A673 (cell line): ENCODE measurements around the gene IGF2R. TPM values are rescaled to one million over a fixed set of nuclear protein-coding genes. Genes with fewer than 3 reads are reported as not detected.

Experiments
- BruUV-seq: library from RNA; stranded (reverse); fragments of 400-500 nt; replicated peaks from 2 replicates; lab custom pipeline; 2021; lab: Mats Ljungman, UMichigan
- CTCF ChIA-PET: fragments of 300-600 bp; sonication (Branson Sonifier 250); formaldehyde crosslinking; loops from one replicate; lab custom pipeline; 2022; ENCODE audit warnings: antibody characterized with exemption; lab: Charles Lee
- POLR2A ChIA-PET: fragments of 300-600 bp; sonication (Branson Sonifier 250); formaldehyde crosslinking; loops from one replicate; lab custom pipeline; 2022; ENCODE audit warnings: antibody characterized with exemption; ENCODE audit not compliant: low non-redundant PET; lab: Charles Lee
- DNase-seq: peaks from one replicate; pipeline ENCODE4 v3.0.0-alpha.2; 2015; ENCODE audit warnings: low spot score
- H3K27ac ChIP-seq: fragments of 200-600 bp; sonication (generic); 2 replicates; pipeline ENCODE4 v1.5.1; 2016; ENCODE audit warnings: mixed run types, low read depth, mild to moderate bottlenecking, mixed read lengths, antibody characterized with exemption, low read length; ENCODE audit not compliant: poor library complexity, severe bottlenecking
- H3K27me3 ChIP-seq: fragments of 200-600 bp; sonication (generic); replicated peaks from 2 replicates; pipeline ENCODE4 v1.6.1; 2017; ENCODE audit warnings: mixed run types, low read depth, mild to moderate bottlenecking, mixed read lengths, antibody characterized with exemption, low read length; ENCODE audit not compliant: insufficient read depth, poor library complexity
- H3K36me3 ChIP-seq: fragments of 200-600 bp; sonication (generic); 2 replicates; pipeline ENCODE4 v1.6.1; 2016; ENCODE audit warnings: mixed run types, mild to moderate bottlenecking, mixed read lengths, antibody characterized with exemption, low read length; ENCODE audit not compliant: insufficient read depth, poor library complexity, severe bottlenecking
- H3K4me1 ChIP-seq: fragments of 200-600 bp; sonication (generic); 2 replicates; pipeline ENCODE4 v1.6.1; 2017; ENCODE audit warnings: mixed run types, mild to moderate bottlenecking, mixed read lengths, antibody characterized with exemption, low read length; ENCODE audit not compliant: insufficient read depth, poor library complexity, severe bottlenecking
- H3K4me3 ChIP-seq: fragments of 200-600 bp; sonication (generic); 2 replicates; pipeline ENCODE4 v1.5.1; 2016; ENCODE audit warnings: low read depth, mixed run types, mild to moderate bottlenecking, mixed read lengths, low read length; ENCODE audit not compliant: poor library complexity, severe bottlenecking
- H3K9me3 ChIP-seq: fragments of 200-600 bp; sonication (generic); 2 replicates; pipeline ENCODE4 v1.6.1; 2016; ENCODE audit warnings: mixed run types, low read depth, mild to moderate bottlenecking, mixed read lengths, antibody characterized with exemption, low read length; ENCODE audit not compliant: poor library complexity, severe bottlenecking
- EZH2 ChIP-seq: fragments of 200-600 bp; sonication (generic); IDR thresholded peaks from 2 replicates; pipeline ENCODE4 v1.6.1; 2017; ENCODE audit warnings: borderline replicate concordance, low read depth, mild to moderate bottlenecking, mixed read lengths, antibody characterized with exemption, low read length; ENCODE audit not compliant: poor library complexity, severe bottlenecking
- intact Hi-C: fragments of 100-400 bp; cut with micrococcal nuclease; formaldehyde crosslinking; loops from one replicate; pipeline ENCODE4 v1.10.0; 2022; ENCODE audit not compliant: unreplicated experiment
- total RNA-seq: library from RNA; stranded (reverse); gene quantifications from 2 replicates; pipeline ENCODE4 v1.2.3, GENCODE V29; 2021
- TF ChIP-seq, protein P1 (sequence below): fragments of 300-800, 200-600 bp; sonication (generic); conservative IDR thresholded peaks from 2 replicates; pipeline ENCODE4 v1.5.1; 2017; ENCODE audit warnings: low read depth, mild to moderate bottlenecking, antibody characterized with exemption, low read length, moderate library complexity, mixed read lengths

IGF2R gene
- total RNA-seq, 1 experiment from 2014 or later: 67.4 TPM

- POLR2A ChIA-PET: no interaction called here
- CTCF ChIA-PET: no interaction called here
- Histone ChIP-seq H3K27me3 (no peaks in the 10 kb centered on the region), H3K36me3 (no peaks in the 10 kb centered on the region), H3K4me1 (peaks cover 24% of the 10 kb centered on the region), H3K4me3 (no peak overlapping the region), H3K27ac (no peak overlapping the region), H3K9me3 (no peaks in the 10 kb centered on the region)
- intact Hi-C loops: no loop called here
- no TSS peak for BruUV-seq
- TF ChIP-seq EZH2: no peak
- TF ChIP-seq, protein P1, sequence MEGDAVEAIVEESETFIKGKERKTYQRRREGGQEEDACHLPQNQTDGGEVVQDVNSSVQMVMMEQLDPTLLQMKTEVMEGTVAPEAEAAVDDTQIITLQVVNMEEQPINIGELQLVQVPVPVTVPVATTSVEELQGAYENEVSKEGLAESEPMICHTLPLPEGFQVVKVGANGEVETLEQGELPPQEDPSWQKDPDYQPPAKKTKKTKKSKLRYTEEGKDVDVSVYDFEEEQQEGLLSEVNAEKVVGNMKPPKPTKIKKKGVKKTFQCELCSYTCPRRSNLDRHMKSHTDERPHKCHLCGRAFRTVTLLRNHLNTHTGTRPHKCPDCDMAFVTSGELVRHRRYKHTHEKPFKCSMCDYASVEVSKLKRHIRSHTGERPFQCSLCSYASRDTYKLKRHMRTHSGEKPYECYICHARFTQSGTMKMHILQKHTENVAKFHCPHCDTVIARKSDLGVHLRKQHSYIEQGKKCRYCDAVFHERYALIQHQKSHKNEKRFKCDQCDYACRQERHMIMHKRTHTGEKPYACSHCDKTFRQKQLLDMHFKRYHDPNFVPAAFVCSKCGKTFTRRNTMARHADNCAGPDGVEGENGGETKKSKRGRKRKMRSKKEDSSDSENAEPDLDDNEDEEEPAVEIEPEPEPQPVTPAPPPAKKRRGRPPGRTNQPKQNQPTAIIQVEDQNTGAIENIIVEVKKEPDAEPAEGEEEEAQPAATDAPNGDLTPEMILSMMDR: no peak
- no peak for DNase-seq
Measured at GRCh38 chr6:159951772-159952171, 17.1 kb upstream of the IGF2R start.

DNA sequence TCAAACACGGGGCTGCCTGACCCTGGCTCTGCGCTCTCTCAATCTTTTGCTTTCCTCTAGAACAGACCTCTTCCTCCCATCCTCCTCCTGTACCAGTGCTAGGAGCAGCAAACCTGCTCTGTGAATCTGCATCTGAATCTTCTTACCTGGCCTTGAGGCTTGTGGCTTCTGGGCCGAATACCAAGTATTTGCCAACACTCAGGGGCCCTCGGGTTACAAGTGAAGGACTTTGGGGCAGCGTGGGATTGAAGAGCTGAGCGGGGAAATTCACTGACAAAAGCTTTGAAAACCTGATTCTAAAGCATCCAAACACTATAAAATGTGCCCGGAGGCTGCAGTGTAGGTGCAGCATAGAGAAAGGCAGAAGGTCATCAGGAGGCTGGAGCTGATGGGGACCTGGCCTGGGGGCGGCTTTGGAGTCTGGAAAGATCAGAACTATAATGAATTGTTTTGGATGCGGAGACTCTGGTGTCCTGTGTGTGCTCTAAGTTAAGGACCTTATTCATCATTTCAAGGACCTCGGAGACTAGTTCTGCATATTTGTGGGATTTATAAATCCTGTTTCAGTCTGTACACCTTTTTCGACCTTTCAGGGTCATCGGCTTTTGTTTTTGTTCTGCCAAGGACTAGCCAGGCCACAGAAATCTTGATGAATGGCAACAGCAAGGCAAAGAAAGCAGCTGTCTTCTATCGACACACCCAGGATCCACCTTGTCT is 16.4 kb upstream of the IGF2R start:
- CTCF ChIA-PET: no interaction called here

GRCh38 chr6:159953091-159953601 is 15.7 kb upstream of the IGF2R start:
- Histone ChIP-seq H3K4me3 (no peak overlapping the region), H3K27me3 (no peaks in the 10 kb centered on the region), H3K27ac (peak overlapping the region; percentile 3), H3K36me3 (no peaks in the 10 kb centered on the region), H3K9me3 (no peaks in the 10 kb centered on the region), H3K4me1 (peaks cover 24% of the 10 kb centered on the region)
- intact Hi-C loops: no loop called here
- CTCF ChIA-PET: no interaction called here
- no peak for TF ChIP-seq EZH2
- TF ChIP-seq, protein P1: no peak
- POLR2A ChIA-PET: no interaction called here
- peak; percentile 90 for DNase-seq
- BruUV-seq: no TSS peak

More for the DNA sequence above, 16.4 kb upstream of the IGF2R start:
- Histone ChIP-seq H3K27ac (peak overlapping the region; percentile 3), H3K36me3 (no peaks in the 10 kb centered on the region), H3K9me3 (no peaks in the 10 kb centered on the region), H3K4me1 (peaks cover 24% of the 10 kb centered on the region), H3K27me3 (no peaks in the 10 kb centered on the region), H3K4me3 (no peak overlapping the region)
- TF ChIP-seq EZH2: no peak
- TF ChIP-seq, protein P1: no peak
- intact Hi-C loops: no loop called here
- POLR2A ChIA-PET: no interaction called here
- DNase-seq: no peak
- no TSS peak for BruUV-seq
